HCT116 (cell line): Measurements from ENCODE around the gene KATNAL1. TPM values are rescaled to one million over a fixed set of nuclear protein-coding genes. Genes with fewer than 3 reads are reported as not detected.

Experiments used
- ATAC-seq: fragments of 200-7000 bp; cut with Tn5 transposase; 2 replicates; pipeline ENCODE4 v1.9.1; 2020; ENCODE audit warnings: mild to moderate bottlenecking, moderate library complexity
- BruUV-seq: library from RNA; stranded (reverse); fragments of 400-500 nt; replicated peaks from 2 replicates; lab custom pipeline; 2021; lab: Mats Ljungman, UMichigan
- CTCF ChIA-PET: fragments of 300-600 bp; sonication (Branson Sonifier 250); formaldehyde crosslinking; loops from one replicate; lab custom pipeline; 2021; ENCODE audit warnings: antibody characterized with exemption; lab: Charles Lee
- POLR2A ChIA-PET: fragments of 300-600, 350-600 bp; sonication (Branson Sonifier 250); formaldehyde crosslinking; loops from one replicate; lab custom pipeline; 2021; ENCODE audit warnings: antibody characterized with exemption; lab: Charles Lee
- RAD21 ChIA-PET, 2 experiments: fragments of 300-600 bp; sonication (Branson Sonifier 250); formaldehyde crosslinking; loops; one replicate each; lab custom pipeline; 2023; ENCODE audit warnings: low total read pairs in 2 of 2; ENCODE audit not compliant: uncharacterized antibody in 2 of 2, unreplicated experiment in 2 of 2, low non-redundant PET in 1 of 2; lab: Charles Lee
- DNase-seq: peaks from one replicate; pipeline ENCODE4 v3.0.0-alpha.2; 2010; ENCODE audit warnings: low read depth, low spot score
- H2AFZ ChIP-seq: fragments of 200-600 bp; shearing (Covaris generic), sonication (generic); 2 replicates; pipeline ENCODE4 v1.6.1; 2017; ENCODE audit warnings: low read depth, mixed run types, mixed read lengths, antibody characterized with exemption, low read length; ENCODE audit not compliant: poor library complexity, severe bottlenecking
- H3K27ac ChIP-seq: 2 replicates; pipeline ENCODE4 v1.5.1; 2012; ENCODE audit warnings: low read depth, low read length
- H3K27me3 ChIP-seq: fragments of 200-600 bp; sonication (generic); 2 replicates; pipeline ENCODE4 v1.6.1; 2016; ENCODE audit warnings: mixed run types, low read length, mixed read lengths; ENCODE audit not compliant: insufficient read depth
- H3K36me3 ChIP-seq, 2 experiments: fragments of 200-500 bp in 1 of 2; fragments of 200-600 bp in 1 of 2; sonication (Bioruptor generic) in 1 of 2; sonication (generic) in 1 of 2; 2 replicates each; pipeline versions ENCODE4 v1.5.1 to v1.6.1; 2014 to 2016; ENCODE audit warnings: low read length in 2 of 2, inconsistent platforms in 1 of 2, mixed read lengths in 1 of 2, mixed run types in 1 of 2; ENCODE audit not compliant: insufficient read depth in 2 of 2, control insufficient read depth in 1 of 2
- H3K4me1 ChIP-seq, 2 experiments: fragments of 200-600 bp in 1 of 2; sonication (generic) in 1 of 2; 2 replicates each; pipeline versions ENCODE4 v1.5.1 to v1.6.1; 2012 to 2017; ENCODE audit warnings: low read length in 2 of 2, inconsistent platforms in 1 of 2, mild to moderate bottlenecking in 1 of 2, mixed read lengths in 1 of 2, mixed run types in 1 of 2, moderate library complexity in 1 of 2; ENCODE audit not compliant: insufficient read depth in 2 of 2, control insufficient read depth in 1 of 2
- H3K4me2 ChIP-seq: fragments of 200-600 bp; sonication (generic); 2 replicates; pipeline ENCODE4 v1.6.1; 2017; ENCODE audit warnings: mixed run types, low read length, mixed read lengths
- H3K4me3 ChIP-seq, 2 experiments: fragments of 200-600 bp in 1 of 2; sonication (generic) in 1 of 2; replicated peaks in 1 of 2; 2 replicates each; pipeline ENCODE4 v1.5.1; 2011 to 2016; ENCODE audit warnings: low read length in 2 of 2, control low read depth in 1 of 2, low read depth in 1 of 2, mild to moderate bottlenecking in 1 of 2, mixed read lengths in 1 of 2, mixed run types in 1 of 2
- H3K79me2 ChIP-seq: fragments of 200-600 bp; sonication (generic); 2 replicates; pipeline ENCODE4 v1.6.1; 2017; ENCODE audit warnings: mild to moderate bottlenecking, mixed run types, low read length, moderate library complexity, mixed read lengths; ENCODE audit not compliant: insufficient read depth
- H3K9ac ChIP-seq: fragments of 200-600 bp; sonication (generic); 2 replicates; pipeline ENCODE4 v1.6.1; 2016; ENCODE audit warnings: low read length, mixed read lengths
- H3K9me2 ChIP-seq: fragments of 200-600 bp; sonication (generic), shearing (Covaris generic); 2 replicates; pipeline ENCODE4 v1.6.1; 2017; ENCODE audit warnings: mixed run types, mild to moderate bottlenecking, moderate library complexity; ENCODE audit not compliant: insufficient read depth
- H3K9me3 ChIP-seq, 2 experiments: fragments of 200-500 bp in 1 of 2; fragments of 200-600 bp in 1 of 2; sonication (Bioruptor generic) in 1 of 2; sonication (generic) in 1 of 2; 2 replicates each; pipeline ENCODE4 v1.6.1; 2014 to 2017; ENCODE audit warnings: low read length in 2 of 2, mixed read lengths in 2 of 2, inconsistent platforms in 1 of 2, low read depth in 1 of 2, mild to moderate bottlenecking in 1 of 2, mixed run types in 1 of 2, moderate library complexity in 1 of 2; ENCODE audit not compliant: control insufficient read depth in 1 of 2, insufficient read depth in 1 of 2
- H4K20me1 ChIP-seq: fragments of 200-600 bp; sonication (generic), shearing (Covaris generic); 2 replicates; pipeline ENCODE4 v1.6.1; 2017; ENCODE audit warnings: mixed run types, mild to moderate bottlenecking, moderate library complexity; ENCODE audit not compliant: insufficient read depth
- EGR1 ChIP-seq: IDR thresholded peaks from 2 replicates; pipeline ENCODE4 v1.6.1; 2012; ENCODE audit warnings: low read depth
- EZH2phosphoT487 ChIP-seq: fragments of 200-600 bp; IDR thresholded peaks from 2 replicates; pipeline ENCODE4 v1.6.1; 2018; ENCODE audit warnings: antibody characterized with exemption, borderline replicate concordance
- JUND ChIP-seq: IDR thresholded peaks from 2 replicates; pipeline ENCODE4 v1.6.1; 2012
- POLR2A ChIP-seq: IDR thresholded peaks from 2 replicates; pipeline ENCODE4 v1.7.0; 2011; ENCODE audit warnings: borderline replicate concordance; ENCODE audit not compliant: insufficient read depth, insufficient read length; ENCODE audit errors: extremely low read depth
- POLR2AphosphoS5 ChIP-seq: IDR thresholded peaks from 2 replicates; pipeline ENCODE4 v1.6.1; 2011; ENCODE audit warnings: mild to moderate bottlenecking, low read depth, low read length, moderate library complexity
- RAD21 ChIP-seq: IDR thresholded peaks from 2 replicates; pipeline ENCODE4 v1.6.1; 2012; ENCODE audit warnings: low read depth, mild to moderate bottlenecking
- SIN3A ChIP-seq: IDR thresholded peaks from 2 replicates; pipeline ENCODE4 v1.6.1; 2012; ENCODE audit warnings: low read depth
- SP1 ChIP-seq: IDR thresholded peaks from 2 replicates; pipeline ENCODE4 v1.6.1; 2012; ENCODE audit warnings: low read depth
- SRF ChIP-seq: IDR thresholded peaks from 2 replicates; pipeline ENCODE4 v1.6.1; 2012; ENCODE audit warnings: low read depth
- TCF7L2 ChIP-seq: IDR thresholded peaks from 2 replicates; pipeline ENCODE4 v1.7.0; 2011; ENCODE audit warnings: borderline replicate concordance, inconsistent platforms; ENCODE audit not compliant: insufficient read depth, insufficient read length; ENCODE audit errors: extremely low read depth
- ZBTB33 ChIP-seq: IDR thresholded peaks from 2 replicates; pipeline ENCODE4 v1.6.1; 2011; ENCODE audit warnings: mild to moderate bottlenecking, low read length, moderate library complexity; ENCODE audit not compliant: insufficient replicate concordance; ENCODE audit errors: extremely low read depth
- ZNF274 ChIP-seq: fragments of 200-500 bp; sonication (Bioruptor generic); IDR thresholded peaks from 2 replicates; pipeline ENCODE4 v1.6.1; 2014; ENCODE audit warnings: mild to moderate bottlenecking, low read depth, low read length, inconsistent platforms
- intact Hi-C: fragments of 100-400 bp; cut with micrococcal nuclease; formaldehyde crosslinking; loops from 2 replicates; pipeline ENCODE4 v1.10.0; 2022
- total RNA-seq: library from RNA; stranded (reverse); gene quantifications from one replicate; pipeline ENCODE4 v1.2.1, GENCODE V29; 2021; ENCODE audit not compliant: unreplicated experiment

Gene KATNAL1
- total RNA-seq, 1 experiment from 2014 or later, result 17.3 TPM

- DNase-seq (no peak), ATAC-seq (no peak)
- Histone ChIP-seq H3K9ac (no peak overlapping the region), H2AFZ (no peak overlapping the region), H3K79me2 (peaks cover 31% of the 10 kb centered on the region), H3K4me2 (peak overlapping the region; percentile 82), H3K27me3 (no peaks in the 10 kb centered on the region), H3K27ac (no peak overlapping the region; the same call in 1 of the 2 replicates), H3K4me1 (peaks cover 41 to 55% of the 10 kb centered on the region in 2 experiments), H3K9me2 (no peaks in the 10 kb centered on the region), H4K20me1 (no peaks in the 10 kb centered on the region), H3K36me3 (no peaks in the 10 kb centered on the region), H3K9me3 (no peaks in the 10 kb centered on the region), H3K4me3 (no peak overlapping the region; a peak in 1 of 4 replicates)
- no TSS peak for BruUV-seq
- no peak for TF ChIP-seq ZBTB33
- no peak for TF ChIP-seq JUND
- TF ChIP-seq SIN3A, result no peak
- TF ChIP-seq RAD21, result no peak
- no peak for TF ChIP-seq ZNF274
- TF ChIP-seq EGR1, result no peak
- no peak for TF ChIP-seq SP1
- ChIA-PET RAD21 (no interaction called here), CTCF (no interaction called here), POLR2A (no interaction called here)
- intact Hi-C loops, result no loop called here
Measured at GRCh38 chr13:30308548-30308947, 1.2 kb upstream of the KATNAL1 start.

- Histone ChIP-seq H3K79me2 (peaks cover 37% of the 10 kb centered on the region), H3K4me2 (peak overlapping the region; percentile 82), H3K27me3 (no peaks in the 10 kb centered on the region), H3K27ac (peak overlapping the region; percentile 89), H4K20me1 (no peaks in the 10 kb centered on the region), H3K9ac (peak overlapping the region; percentile 74), H3K9me3 (no peaks in the 10 kb centered on the region), H3K4me3 (peak overlapping the region; percentile 69 to 70), H3K4me1 (peaks cover 47 to 57% of the 10 kb centered on the region in 2 experiments), H3K36me3 (no peaks in the 10 kb centered on the region), H3K9me2 (no peaks in the 10 kb centered on the region), H2AFZ (no peak overlapping the region)
- DNase-seq, result no peak
- RAD21 ChIA-PET, result no interaction called here
- ATAC-seq, result no peak
- no peak for TF ChIP-seq EZH2phosphoT487
- TF ChIP-seq JUND, result no peak
- no peak for TF ChIP-seq SIN3A
- TF ChIP-seq SP1, result no peak
- TF ChIP-seq POLR2AphosphoS5, result no peak
- no peak for TF ChIP-seq SRF
- no peak for TF ChIP-seq TCF7L2
- no peak for TF ChIP-seq POLR2A
- TF ChIP-seq, all 23 proteins: peak for 0
- intact Hi-C loops, result no loop called here
- no TSS peak for BruUV-seq
- POLR2A ChIA-PET, result no interaction called here
- CTCF ChIA-PET, result no interaction called here
Measured at GRCh38 chr13:30307971-30308290, 580 bp upstream of the KATNAL1 start.
